ENCODE measurements around the gene IL12B.
"Not testable (repeated sequence)": the region's sequence is repeated elsewhere in the genome, so short reads cannot be mapped to it uniquely, and the experiment has no call there.

IL12B gene

DNA sequence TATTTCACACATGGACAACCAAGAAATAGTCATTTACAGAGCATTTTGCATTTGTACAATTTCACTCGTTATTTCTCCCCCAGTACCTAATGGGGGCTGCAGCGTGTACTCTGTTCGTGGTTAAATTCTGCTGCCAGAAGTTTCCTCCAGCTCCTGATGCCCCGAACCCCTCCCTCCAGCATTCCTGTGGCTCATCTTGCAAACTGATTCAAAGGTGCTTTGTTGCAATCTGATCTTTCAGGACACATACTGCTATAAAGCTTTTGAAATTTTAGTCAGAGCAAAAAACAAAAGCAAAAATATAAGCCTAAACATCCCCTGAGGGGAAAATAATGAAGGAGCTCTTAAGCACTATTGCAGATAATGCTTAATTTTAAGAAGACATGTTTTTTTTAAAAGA is 39.5 kb downstream of the IL12B start:
- DNase-seq = peak; percentile 24

DNA sequence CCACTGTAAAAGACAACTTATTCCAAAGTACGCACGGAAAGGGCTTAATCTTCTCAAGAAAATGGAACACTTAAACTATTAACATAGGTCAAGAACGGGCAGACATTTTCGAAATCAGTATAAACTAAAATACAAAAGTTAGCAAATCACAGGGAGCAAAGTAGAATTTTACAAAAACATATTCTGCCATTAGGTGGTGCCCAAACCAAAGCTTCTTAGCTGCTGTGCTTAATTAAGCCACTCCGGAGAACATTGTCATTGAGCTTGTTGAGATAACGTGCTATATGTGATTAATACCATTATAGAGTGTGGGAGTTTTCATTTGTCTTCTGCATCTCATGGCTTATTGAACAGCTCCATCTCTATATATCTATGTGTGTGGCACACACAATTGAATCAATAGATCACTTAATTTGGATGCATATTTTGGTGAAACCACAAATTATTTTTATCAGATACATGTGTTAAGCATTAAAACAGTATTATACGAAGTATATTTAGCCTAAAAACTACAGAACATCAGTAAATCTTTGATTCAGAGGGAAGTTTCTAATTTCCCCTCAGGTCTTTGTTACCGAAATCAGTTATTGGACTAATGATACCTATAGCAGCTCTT is 43.8 kb downstream of the IL12B start:
- DNase-seq = peak; percentile 33

DNA sequence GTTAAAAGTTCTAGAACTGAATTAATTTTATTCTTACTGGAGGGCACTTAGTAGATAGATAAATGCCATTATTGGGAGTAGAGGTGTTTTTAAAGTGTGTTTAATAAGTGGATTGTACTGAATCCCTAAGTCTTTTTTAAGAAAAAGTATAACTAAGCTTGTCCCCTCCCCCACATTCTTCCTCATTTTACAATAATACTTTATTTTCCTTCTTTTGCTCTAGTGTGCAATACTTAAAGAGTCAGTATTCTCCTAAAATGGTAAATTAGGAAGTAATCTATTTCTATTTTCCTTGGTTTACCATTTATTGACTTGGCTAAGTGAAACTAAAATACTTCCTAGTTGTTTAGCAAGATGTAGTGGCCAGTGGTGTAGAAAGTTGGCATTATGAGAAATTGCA is 55.6 kb downstream of the IL12B start:
- no peak for DNase-seq

DNA sequence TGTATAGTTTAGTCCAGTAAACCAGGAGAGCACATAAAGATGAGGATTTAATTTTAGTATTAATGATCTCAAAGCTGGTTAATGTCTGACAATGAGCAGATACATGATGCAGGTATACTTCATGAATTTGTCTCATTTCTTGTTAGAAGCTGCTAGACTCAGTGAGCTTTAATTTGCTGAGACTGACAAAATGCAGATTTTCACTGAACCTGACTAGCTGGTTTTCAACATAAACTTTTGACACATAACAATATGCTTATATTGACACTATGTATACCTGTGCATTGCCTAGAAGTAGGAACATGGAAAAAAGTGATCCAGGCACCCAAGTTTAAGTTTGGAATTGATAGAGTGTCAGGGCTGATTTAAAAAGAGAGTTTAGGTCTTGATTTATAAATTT is 56.4 kb downstream of the IL12B start:
- DNase-seq = no peak

DNA sequence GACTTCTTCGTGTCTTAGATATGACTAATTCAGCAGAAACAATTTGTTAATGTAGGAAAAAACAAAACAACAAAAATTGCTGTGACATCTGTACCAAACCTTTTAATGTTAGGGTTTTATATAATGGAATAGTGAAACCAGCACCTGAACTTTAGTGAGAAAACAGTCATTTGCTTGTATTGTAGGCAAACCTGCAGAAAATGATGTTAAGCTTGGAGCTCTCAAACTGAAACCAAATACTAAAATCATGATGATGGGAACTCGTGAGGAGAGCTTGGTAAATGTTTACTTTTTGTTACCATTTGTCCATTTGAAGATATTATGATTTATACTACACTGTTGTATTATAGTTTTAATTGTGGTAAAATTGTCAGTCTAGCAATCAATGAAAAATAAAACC is 60.6 kb downstream of the IL12B start:
- no peak for DNase-seq

DNA sequence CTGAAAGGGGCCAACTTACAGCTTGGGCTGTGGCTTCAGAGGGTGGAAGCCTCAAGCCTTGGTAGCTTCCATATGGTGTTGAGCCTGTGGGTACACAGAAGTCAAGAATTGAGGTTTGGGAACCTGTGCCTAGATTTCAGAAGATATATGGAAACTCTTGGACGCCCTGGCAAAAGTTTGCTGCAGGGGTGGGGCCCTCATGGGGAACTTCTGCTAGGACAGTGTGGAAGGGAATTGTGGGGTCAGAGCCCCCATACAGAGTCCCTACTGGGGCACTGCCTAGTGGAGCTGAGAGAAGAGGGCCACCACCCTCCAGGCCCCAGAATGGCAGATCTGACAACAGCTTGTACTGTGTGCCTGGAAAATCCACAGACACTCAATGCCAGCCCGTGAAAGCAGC is 63.5 kb downstream of the IL12B start:
- DNase-seq = not testable (repeated sequence)

Measured in EL (cell line).